ENCODE data around the gene CYP2U1. TPM values are rescaled to one million over a fixed set of nuclear protein-coding genes. Genes with fewer than 3 reads are reported as not detected.
A peak's percentile ranks its signal among the peaks of the same experiment; 100 is the strongest.

CYP2U1 gene
- total RNA-seq: 24.8 and 27.1 TPM in 2 replicates

DNA sequence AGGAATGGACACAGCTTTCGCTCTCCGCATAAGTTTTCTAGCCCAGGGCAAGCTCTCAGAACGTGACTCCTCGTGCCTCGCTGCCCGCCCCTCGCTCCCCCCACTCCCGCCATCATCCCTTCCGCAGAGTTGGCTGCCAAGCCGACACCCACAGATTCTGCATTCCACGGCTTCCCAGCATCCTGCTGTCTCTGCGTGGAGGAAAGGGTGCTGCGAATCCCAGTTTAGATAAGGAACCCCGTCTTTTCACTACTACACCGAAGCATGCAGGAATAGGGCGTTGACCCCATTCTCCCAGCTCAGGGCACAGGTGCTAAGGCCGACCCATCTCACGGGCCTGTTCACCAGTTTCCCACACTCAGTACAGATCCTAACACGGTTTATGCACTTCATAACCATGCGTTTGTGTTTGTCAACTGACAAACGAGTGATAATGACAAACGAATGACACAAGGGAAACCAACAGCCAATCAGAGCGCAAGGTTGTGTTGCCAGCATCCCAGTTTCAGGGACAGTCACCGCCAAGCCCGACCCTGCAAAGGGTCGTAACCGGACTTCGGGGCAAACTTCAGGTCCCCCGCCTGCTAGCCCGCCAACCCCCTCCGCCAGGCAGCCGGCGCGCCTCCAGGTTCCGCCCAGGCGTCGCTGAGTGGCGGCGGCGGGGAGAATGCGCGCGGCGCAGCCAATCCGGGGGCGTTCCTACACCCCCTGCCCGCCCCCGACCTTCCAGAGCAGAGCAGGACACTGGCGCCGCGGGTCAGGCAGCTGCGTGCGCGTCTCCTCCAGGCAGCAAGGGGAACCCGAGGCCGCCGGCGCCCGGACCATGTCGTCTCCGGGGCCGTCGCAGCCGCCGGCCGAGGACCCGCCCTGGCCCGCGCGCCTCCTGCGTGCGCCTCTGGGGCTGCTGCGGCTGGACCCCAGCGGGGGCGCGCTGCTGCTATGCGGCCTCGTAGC is at the start of gene CYP2U1:
CYP2U1 (plus strand) TSS at position 729 of the 954 bp plus-strand sequence; CDS start at position 824, 95 bp downstream.
- Histone ChIP-seq H3K27ac (ENCODE audit: low read depth, low read length) (peak within 1 kb of the TSS; percentile 54), H3K9me3 (ENCODE audit: low read depth, low read length) (no peaks in the 10 kb centered on the region), H4K20me1 (ENCODE audit: insufficient read depth, low read length) (no peaks in the 10 kb centered on the region), H3K27me3 (ENCODE audit: insufficient read depth, low read length) (no peaks in the 10 kb centered on the region), H3K4me3 (ENCODE audit: insufficient read depth, low read length) (peak within 1 kb of the TSS; percentile 82), H2AFZ (ENCODE audit: low read length) (peak within 1 kb of the TSS; percentile 97), H3K36me3 (ENCODE audit: insufficient read depth, low read length) (no peaks in the 10 kb centered on the region), H3K4me1 (ENCODE audit: insufficient read depth, low read length) (peaks cover 11% of the 10 kb centered on the region), H3K79me2 (ENCODE audit: insufficient read depth, low read length) (peaks cover 4% of the 10 kb centered on the region), H3K4me2 (ENCODE audit: insufficient read depth, low read length) (peak within 1 kb of the TSS; percentile 100)
- DNase-seq (ENCODE audit: insufficient read length, low spot score, missing footprints): peak; percentile 97
- TF ChIP-seq, protein P1, sequence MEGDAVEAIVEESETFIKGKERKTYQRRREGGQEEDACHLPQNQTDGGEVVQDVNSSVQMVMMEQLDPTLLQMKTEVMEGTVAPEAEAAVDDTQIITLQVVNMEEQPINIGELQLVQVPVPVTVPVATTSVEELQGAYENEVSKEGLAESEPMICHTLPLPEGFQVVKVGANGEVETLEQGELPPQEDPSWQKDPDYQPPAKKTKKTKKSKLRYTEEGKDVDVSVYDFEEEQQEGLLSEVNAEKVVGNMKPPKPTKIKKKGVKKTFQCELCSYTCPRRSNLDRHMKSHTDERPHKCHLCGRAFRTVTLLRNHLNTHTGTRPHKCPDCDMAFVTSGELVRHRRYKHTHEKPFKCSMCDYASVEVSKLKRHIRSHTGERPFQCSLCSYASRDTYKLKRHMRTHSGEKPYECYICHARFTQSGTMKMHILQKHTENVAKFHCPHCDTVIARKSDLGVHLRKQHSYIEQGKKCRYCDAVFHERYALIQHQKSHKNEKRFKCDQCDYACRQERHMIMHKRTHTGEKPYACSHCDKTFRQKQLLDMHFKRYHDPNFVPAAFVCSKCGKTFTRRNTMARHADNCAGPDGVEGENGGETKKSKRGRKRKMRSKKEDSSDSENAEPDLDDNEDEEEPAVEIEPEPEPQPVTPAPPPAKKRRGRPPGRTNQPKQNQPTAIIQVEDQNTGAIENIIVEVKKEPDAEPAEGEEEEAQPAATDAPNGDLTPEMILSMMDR (IDR thresholded peaks at IDR 0.05; ENCODE audit: extremely low read depth, low read depth, low read length): no peak

DNA sequence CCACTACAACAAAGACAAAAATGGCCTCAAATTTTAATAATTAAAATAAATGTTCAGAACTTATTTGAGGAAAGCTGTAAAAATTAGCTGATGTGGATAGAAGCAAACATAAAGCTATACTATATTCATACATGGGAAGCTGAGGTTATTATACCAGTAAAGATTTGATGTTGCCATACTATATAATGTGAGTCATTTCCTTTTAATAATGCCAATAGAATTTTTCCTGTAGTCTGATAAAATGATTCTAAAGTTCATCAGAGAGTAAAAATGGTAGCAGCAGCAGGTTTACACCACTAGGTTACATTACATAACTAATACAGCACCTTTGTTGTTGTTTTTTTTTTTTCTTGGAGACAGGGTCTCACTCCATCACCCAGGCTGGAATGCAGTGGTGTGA is 45.5 kb upstream of the CYP2U1 start:
- no peaks in the 10 kb centered on the region for H4K20me1 ChIP-seq (ENCODE audit: insufficient read depth, low read length)
- TF ChIP-seq, protein P1 (IDR thresholded peaks at IDR 0.05; ENCODE audit: extremely low read depth, low read depth, low read length): no peak
- no peaks in the 10 kb centered on the region for H3K4me1 ChIP-seq (ENCODE audit: insufficient read depth, low read length)
- no peaks in the 10 kb centered on the region for H3K9me3 ChIP-seq (ENCODE audit: low read depth, low read length)
- H3K27me3 ChIP-seq (ENCODE audit: insufficient read depth, low read length): no peaks in the 10 kb centered on the region
- H2AFZ ChIP-seq (ENCODE audit: low read length): no peak overlapping the region
- DNase-seq (ENCODE audit: insufficient read length, low spot score, missing footprints): no peak
- no peaks in the 10 kb centered on the region for H3K36me3 ChIP-seq (ENCODE audit: insufficient read depth, low read length)
- H3K79me2 ChIP-seq (ENCODE audit: insufficient read depth, low read length): no peaks in the 10 kb centered on the region
- H3K4me3 ChIP-seq (ENCODE audit: insufficient read depth, low read length): no peak overlapping the region
- no peak overlapping the region for H3K4me2 ChIP-seq (ENCODE audit: insufficient read depth, low read length)
- no peak overlapping the region for H3K27ac ChIP-seq (ENCODE audit: low read depth, low read length)

DNA sequence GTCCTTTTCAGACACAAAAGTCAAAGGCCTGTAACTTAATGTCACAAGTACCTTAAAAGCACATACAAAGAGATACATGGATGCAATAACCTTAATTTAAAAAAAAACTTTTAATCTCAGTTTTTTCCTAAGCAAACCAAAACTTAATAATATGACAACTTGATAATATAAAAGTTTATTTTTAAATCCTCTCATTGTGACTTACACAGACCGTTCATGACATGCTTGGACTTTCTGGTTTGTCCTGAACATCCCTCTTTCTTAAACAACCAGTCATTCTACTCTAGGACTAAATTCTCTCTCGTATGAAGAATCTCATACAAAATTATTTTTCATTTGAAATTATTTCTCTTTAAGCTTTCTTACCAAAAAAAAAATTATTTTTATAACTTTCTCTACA is 43.1 kb upstream of the CYP2U1 start:
- Histone ChIP-seq H3K27ac (ENCODE audit: low read depth, low read length) (no peak overlapping the region), H3K4me2 (ENCODE audit: insufficient read depth, low read length) (no peak overlapping the region), H3K36me3 (ENCODE audit: insufficient read depth, low read length) (no peaks in the 10 kb centered on the region), H3K4me3 (ENCODE audit: insufficient read depth, low read length) (no peak overlapping the region), H3K4me1 (ENCODE audit: insufficient read depth, low read length) (no peaks in the 10 kb centered on the region), H3K27me3 (ENCODE audit: insufficient read depth, low read length) (no peaks in the 10 kb centered on the region), H2AFZ (ENCODE audit: low read length) (no peak overlapping the region), H3K79me2 (ENCODE audit: insufficient read depth, low read length) (peaks cover 2% of the 10 kb centered on the region), H3K9me3 (ENCODE audit: low read depth, low read length) (no peaks in the 10 kb centered on the region), H4K20me1 (ENCODE audit: insufficient read depth, low read length) (peaks cover 2% of the 10 kb centered on the region)
- DNase-seq (ENCODE audit: insufficient read length, low spot score, missing footprints): no peak
- TF ChIP-seq, protein P1 (IDR thresholded peaks at IDR 0.05; ENCODE audit: extremely low read depth, low read depth, low read length): no peak

DNA sequence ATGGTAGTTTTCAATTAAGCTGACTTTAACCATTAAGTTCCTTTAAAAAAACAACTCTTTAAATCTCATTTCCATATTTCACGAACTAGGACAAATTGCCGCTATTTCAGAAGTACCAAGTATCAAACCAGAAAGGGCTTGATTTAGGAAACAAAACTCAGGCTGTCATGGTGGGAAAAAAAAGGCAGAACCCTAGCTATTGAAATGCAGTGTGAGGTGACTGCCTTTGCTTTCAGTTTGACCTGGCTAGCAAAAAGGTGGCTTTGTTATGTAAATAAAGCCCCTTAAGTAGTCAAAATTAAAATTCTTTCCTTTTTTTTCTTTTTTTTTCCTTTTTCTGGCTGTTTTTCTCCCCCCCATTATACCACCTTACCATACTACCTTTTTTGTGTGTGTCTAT is 40.6 kb upstream of the CYP2U1 start:
- no peak for DNase-seq (ENCODE audit: insufficient read length, low spot score, missing footprints)
- Histone ChIP-seq H2AFZ (ENCODE audit: low read length) (no peak overlapping the region), H3K36me3 (ENCODE audit: insufficient read depth, low read length) (no peaks in the 10 kb centered on the region), H3K79me2 (ENCODE audit: insufficient read depth, low read length) (peaks cover 11% of the 10 kb centered on the region), H3K27ac (ENCODE audit: low read depth, low read length) (no peak overlapping the region), H3K4me3 (ENCODE audit: insufficient read depth, low read length) (no peak overlapping the region), H3K4me2 (ENCODE audit: insufficient read depth, low read length) (no peak overlapping the region), H3K9me3 (ENCODE audit: low read depth, low read length) (no peaks in the 10 kb centered on the region), H3K27me3 (ENCODE audit: insufficient read depth, low read length) (no peaks in the 10 kb centered on the region), H3K4me1 (ENCODE audit: insufficient read depth, low read length) (peaks cover 7% of the 10 kb centered on the region), H4K20me1 (ENCODE audit: insufficient read depth, low read length) (peaks cover 2% of the 10 kb centered on the region)
- TF ChIP-seq, protein P1 (IDR thresholded peaks at IDR 0.05; ENCODE audit: extremely low read depth, low read depth, low read length): no peak

All from osteoblast (primary cell).